Left ventricle myocardium superior (tissue), 1 donor: Measurements from ENCODE around the gene ZSCAN25. TPM values are rescaled to one million over a fixed set of nuclear protein-coding genes. Genes with fewer than 3 reads are reported as not detected.
"Not testable (repeated sequence)": the region's sequence is repeated elsewhere in the genome, so short reads cannot be mapped to it uniquely, and the experiment has no call there.

Source experiments
- ATAC-seq: fragments of 200-7000 bp; cut with Tn5 transposase; one replicate; pipeline ENCODE4 v1.9.1; 2020; ENCODE audit warnings: mild to moderate bottlenecking, moderate library complexity
- DNase-seq: peaks from one replicate; pipeline ENCODE4 v3.0.0-alpha.2; 2020
- intact Hi-C: fragments of 100-400 bp; cut with micrococcal nuclease; formaldehyde crosslinking; loops from one replicate; pipeline ENCODE4 v1.11.0; 2022
- total RNA-seq: library from RNA; stranded (reverse); fragmentation: NEBNext Ultra II Directional; extraction: Animal tissue kit (Norgen Biotek cat#: 25700); gene quantifications from one replicate; pipeline ENCODE4 v1.2.1, GENCODE V29; 2021
- donor health status: DM: no; HTN: yes; CAD: no; lungs with severe emphysema.

ZSCAN25 gene
- total RNA-seq, 1 donor from 2014 or later, result 8.3 TPM

GRCh38 chr7:99638731-99639130, 22.0 kb downstream of the ZSCAN25 start:
- DNase-seq (no peak), ATAC-seq (no peak)
- intact Hi-C loops, result no loop called here

DNA sequence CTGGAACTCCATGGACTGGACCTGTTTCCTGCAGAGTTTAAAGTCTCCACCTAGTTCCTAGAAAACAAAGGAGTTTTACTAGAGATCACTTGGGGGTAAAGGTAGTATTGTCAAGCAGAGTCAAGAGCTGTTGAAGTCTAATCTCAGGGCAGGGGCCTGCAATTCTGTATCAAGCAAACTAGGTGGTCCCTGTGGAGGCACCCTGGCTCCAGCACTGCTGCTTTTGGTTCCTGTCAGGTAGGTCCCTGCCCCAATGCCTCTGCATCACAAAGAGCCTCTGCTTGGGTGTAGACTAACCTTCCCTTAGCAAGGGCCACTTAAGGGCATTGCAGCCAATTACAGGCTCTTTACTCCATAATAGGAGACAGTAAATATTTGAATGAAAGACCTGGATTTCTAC, 22.5 kb downstream of the ZSCAN25 start:
- ATAC-seq (no peak), DNase-seq (no peak)
- intact Hi-C loops, result no loop called here

- intact Hi-C loops, result no loop called here
- DNase-seq, result no peak
- no peak for ATAC-seq
Observed at GRCh38 chr7:99642027-99642426, 25.3 kb downstream of the ZSCAN25 start.

DNA sequence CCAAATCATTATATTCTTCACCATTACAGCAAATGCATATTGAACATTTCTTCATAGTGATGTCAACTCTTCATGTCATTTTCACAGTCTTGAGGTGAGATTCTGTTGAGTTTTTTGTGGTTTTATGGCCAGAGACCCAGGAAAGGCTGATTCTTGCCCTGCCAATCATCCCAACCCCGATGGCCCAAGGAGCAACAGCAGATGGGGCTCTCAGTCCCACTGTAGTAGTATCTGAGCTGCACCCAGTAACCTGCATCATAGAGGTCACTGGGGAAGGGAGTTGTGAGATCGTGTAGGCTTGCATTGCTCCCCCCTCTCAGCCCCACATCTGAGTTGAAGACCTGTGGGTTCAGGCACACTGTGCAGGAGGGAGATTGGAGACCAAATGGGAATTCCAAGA, 26.7 kb downstream of the ZSCAN25 start:
- no peak for ATAC-seq
- intact Hi-C loops, result no loop called here
- no peak for DNase-seq

GRCh38 chr7:99644431-99644830, 27.7 kb downstream of the ZSCAN25 start:
- intact Hi-C loops, result no loop called here
- ATAC-seq, result no peak
- no peak for DNase-seq

DNA sequence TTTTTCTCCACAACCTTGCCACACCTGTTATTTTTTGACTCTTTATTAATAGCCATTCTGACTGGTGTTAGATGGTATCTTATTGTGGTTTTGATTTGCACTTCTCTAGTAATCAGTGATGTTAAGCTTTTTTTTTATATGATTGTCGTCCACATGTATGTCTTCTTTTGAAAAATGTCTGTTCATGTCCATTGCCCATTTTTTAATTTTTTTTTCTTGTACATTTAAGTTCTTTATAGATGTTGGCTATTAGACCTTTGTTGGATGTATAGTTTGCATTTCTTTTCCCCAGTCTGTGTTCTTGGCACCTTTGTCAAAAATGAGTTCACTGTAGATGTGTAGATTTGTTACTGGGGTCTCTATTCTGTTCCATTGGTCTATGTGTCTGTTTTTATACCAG, 28.8 kb downstream of the ZSCAN25 start:
- no peak for ATAC-seq
- DNase-seq, result no peak
- intact Hi-C loops, result no loop called here

DNA sequence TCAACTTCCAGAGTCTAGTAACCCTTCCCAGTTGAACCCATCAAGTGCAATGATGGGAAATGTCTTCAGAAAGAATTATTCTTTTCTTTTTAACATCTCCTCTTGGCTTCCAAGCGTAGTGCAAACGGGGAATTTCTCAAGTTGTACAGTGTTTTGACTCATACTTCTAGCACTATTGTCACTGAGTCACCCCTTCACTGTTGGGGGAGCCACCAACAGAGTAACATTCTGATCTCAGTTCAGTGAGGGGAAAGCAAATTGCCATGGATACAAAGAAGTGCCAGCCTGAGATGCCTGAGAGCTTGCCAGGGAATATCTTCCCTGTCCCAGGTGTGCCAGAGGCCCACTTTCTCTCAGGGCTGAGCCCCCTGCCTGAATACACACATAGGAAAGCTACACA, 32.1 kb downstream of the ZSCAN25 start:
- DNase-seq (no peak), ATAC-seq (no peak)
- intact Hi-C loops, result no loop called here

- ATAC-seq (no peak), DNase-seq (no peak)
- intact Hi-C loops, result no loop called here
Observed at GRCh38 chr7:99651290-99651689, 34.5 kb downstream of the ZSCAN25 start.

DNA sequence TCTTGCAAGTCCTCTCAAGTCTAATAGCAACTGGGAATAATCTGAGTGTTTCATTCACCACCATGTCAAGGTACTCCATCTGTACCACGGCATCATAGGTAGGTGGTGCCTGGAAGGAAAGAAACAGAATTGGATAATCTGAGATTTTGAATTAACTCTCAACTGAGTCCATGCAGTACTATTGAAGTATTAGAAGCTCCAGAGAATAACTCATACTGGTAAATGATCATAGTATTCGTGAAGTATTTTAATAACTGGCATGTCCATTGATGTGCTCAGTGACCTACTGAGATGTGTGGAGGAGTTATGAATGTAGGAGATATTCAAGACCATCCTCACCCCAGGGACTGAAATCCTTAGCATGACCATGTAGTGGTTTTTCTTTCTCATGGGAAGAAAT, 35.9 kb downstream of the ZSCAN25 start:
- ATAC-seq (no peak), DNase-seq (no peak)
- intact Hi-C loops, result no loop called here

GRCh38 chr7:99653269-99653668, 36.5 kb downstream of the ZSCAN25 start:
- intact Hi-C loops, ATAC-seq, DNase-seq: not testable (repeated sequence)

DNA sequence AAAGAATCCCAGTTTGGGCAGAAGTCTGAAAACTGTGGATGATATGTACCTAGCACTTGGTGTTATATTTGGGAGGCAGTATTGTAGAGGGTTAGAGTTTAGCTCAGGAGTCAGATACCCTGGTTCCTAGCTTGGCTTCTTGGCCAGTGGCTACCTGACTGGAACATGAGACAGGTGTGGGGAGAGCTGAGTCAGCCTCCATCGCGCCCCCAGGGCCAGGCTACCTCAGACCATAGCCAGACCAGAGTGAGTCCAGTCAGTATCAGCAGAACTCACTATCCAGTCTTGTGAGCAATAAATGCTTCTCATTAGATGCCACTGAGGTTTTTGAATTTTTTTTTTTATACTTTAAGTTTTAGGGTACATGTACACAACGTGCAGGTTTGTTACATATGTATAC, 37.0 kb downstream of the ZSCAN25 start:
- DNase-seq, result no peak
- ATAC-seq, result no peak
- intact Hi-C loops, result no loop called here

DNA sequence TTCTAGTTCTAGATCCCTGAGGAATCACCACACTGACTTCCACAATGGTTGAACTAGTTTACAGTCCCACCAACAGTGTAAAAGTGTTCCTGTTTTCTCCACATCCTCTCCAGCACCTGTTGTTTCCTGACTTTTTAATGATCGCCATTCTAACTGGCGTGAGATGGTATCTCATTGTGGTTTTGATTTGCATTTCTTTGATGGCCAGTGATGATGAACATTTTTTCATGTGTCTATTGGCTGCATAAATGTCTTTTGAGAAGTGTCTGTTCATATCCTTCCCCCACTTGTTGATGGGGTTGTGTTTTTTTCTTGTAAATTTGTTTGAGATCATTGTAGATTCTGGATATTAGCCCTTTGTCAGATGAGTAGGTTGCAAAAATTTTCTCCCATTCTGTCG, 37.9 kb downstream of the ZSCAN25 start:
- DNase-seq, intact Hi-C loops, ATAC-seq: not testable (repeated sequence)

DNA sequence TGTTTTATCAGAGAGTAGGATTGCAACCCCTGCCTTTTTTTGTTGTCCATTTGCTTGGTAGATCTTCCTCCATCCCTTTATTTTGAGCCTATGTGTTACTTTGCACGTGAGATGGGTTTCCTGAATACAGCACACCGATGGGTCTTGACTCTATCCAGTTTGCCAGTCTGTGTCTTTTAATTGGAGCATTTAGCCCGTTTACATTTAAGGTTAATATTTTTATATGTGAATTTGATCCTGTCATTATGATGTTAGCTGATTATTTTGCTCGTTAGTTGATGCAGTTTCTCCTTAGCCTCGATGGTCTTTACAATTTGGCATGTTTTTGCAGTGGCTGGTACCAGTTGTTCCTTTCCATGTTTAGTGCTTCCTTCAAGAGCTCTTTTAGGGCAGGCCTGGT, 41.1 kb downstream of the ZSCAN25 start:
- intact Hi-C loops, DNase-seq, ATAC-seq: not testable (repeated sequence)

- DNase-seq, result no peak
- intact Hi-C loops, result no loop called here
Observed at GRCh38 chr7:99665312-99666012, 48.7 kb downstream of the ZSCAN25 start.

GRCh38 chr7:99666013-99666395, 49.3 kb downstream of the ZSCAN25 start:
- DNase-seq (no peak), ATAC-seq (no peak)
- intact Hi-C loops, result no loop called here

More at GRCh38 chr7:99665312-99666012, 48.7 kb downstream of the ZSCAN25 start:
- no peak for ATAC-seq

DNA sequence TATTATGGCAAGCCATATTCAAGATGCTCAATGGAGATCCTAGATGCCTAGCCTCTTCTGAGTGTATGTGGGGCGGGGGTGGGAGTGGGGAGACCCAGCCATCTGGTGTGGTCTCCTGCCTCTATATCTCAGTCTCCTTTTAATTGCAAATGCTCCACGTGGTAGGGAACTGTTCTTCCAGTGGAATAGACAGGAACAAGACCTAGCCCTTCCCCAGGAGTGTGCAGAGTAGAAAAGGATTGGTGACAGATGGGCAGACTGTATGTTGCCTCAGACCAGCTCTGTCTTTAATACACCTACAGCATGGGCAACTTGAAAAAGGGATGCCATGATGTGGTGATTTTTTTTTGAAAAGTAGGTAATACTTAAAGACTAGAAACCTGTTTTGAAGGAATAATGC, 50.4 kb downstream of the ZSCAN25 start:
- ATAC-seq (no peak), DNase-seq (no peak)
- intact Hi-C loops, result no loop called here

- intact Hi-C loops, result no loop called here
- DNase-seq (no peak), ATAC-seq (no peak)
Observed at GRCh38 chr7:99668541-99668940, 51.8 kb downstream of the ZSCAN25 start.

DNA sequence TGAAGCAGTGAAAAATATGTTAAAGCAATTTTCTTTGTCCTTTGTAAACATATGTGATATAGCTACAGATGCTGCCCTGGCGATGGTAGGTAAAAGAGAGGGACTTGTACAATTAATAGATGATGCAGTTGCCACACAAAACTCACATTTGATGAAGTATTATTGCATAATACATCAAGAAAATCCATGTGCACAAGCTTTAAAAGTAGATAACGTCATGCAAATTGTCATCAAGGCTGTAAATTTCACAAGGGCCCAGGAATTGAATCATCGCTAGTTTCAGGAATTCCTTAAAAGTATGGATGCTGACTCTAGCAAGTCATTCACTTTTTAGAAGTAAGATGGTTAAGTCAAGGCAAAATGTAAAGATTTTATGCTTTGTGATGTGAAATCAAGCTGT, 53.0 kb downstream of the ZSCAN25 start:
- intact Hi-C loops, result no loop called here
- no peak for DNase-seq
- ATAC-seq, result no peak

DNA sequence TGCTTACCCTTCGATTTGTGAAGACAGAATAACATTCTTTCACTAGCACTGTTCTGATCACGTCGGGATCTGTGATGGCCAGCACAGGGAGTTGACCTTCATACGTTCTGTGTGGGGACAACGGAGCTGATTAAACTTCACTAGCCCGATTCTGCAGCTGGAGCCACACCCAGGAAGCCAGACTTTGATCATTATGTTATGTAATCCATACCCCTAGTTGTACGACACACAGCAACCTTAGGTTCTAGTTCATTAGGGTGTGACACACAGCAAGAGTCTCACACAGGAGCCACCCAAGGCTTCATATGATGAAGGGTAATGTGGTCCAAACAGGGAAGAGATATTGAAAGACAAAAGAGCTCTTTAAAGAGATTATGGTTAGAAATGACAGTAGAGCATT, 55.8 kb downstream of the ZSCAN25 start:
- intact Hi-C loops, result no loop called here
- DNase-seq (no peak), ATAC-seq (no peak)

DNA sequence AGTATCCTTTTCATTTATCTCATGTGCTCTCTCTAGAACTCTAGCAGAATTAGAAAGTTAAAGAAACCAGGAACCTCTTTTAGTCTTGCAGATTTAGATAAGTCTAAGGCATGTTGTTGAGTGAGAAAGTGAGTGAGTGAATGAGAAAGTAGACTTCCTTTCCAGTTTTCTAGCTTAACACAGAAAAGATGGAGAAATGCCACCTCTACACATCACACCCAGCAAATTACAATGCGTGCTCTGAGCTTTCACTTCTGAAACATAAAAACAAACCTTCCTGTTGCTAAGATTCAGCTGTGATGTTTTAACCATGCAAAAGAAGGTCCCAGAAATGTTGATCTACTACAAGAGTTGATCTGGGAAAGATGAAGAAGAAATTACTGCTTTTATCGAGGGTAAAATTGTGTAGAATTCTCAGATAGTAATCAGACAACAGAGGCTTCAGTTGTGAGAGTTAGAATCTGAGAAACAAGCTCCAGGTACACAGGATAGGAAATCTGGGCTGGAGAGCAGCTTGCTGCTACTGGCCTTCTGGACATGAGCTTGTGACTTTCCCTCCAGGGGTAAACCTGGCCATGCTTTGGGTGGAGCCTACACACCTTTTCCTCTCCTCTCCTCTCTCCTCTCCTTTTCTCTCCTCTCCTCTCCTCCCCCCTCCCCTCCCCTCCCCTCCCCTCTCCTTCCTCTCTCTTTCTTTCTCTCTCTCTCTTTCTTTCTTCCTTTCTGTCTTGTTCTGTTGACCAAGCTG, 58.4 kb downstream of the ZSCAN25 start:
- intact Hi-C loops, result no loop called here
- DNase-seq (no peak), ATAC-seq (no peak)
